Suprapubic skin (tissue), 4 donors: Measurements from ENCODE around the gene ARID4B. TPM values are rescaled to one million over a fixed set of nuclear protein-coding genes. Genes with fewer than 3 reads are reported as not detected.

Experiments used
- DNase-seq, 2 donors: peaks; one replicate each; pipeline ENCODE4 v3.0.0-alpha.2; 2019; ENCODE audit warnings: low spot score in 2 of 2
- H3K27ac ChIP-seq: fragments of 200-600 bp; sonication (generic); one replicate; pipeline ENCODE4 v1.5.1; 2019
- H3K27me3 ChIP-seq: fragments of 200-600 bp; sonication (generic); one replicate; pipeline ENCODE4 v1.5.1; 2019
- H3K36me3 ChIP-seq: fragments of 200-600 bp; sonication (generic); one replicate; pipeline ENCODE4 v1.5.1; 2019
- H3K4me1 ChIP-seq: fragments of 200-600 bp; sonication (generic); one replicate; pipeline ENCODE4 v1.5.1; 2019
- H3K4me3 ChIP-seq: fragments of 200-600 bp; sonication (generic); one replicate; pipeline ENCODE4 v1.5.1; 2019; ENCODE audit warnings: mild to moderate bottlenecking
- H3K9me3 ChIP-seq: fragments of 200-600 bp; sonication (generic); one replicate; pipeline ENCODE4 v1.5.1; 2019
- CTCF ChIP-seq, 2 donors: fragments of 200-600 bp in 1 of 2; fragments of 450-650 bp in 1 of 2; sonication (generic) in 1 of 2; IDR thresholded peaks; one replicate each; pipeline ENCODE4 v1.5.1; 2016 to 2019; ENCODE audit warnings: antibody characterized with exemption in 2 of 2, mild to moderate bottlenecking in 1 of 2, moderate library complexity in 1 of 2
- EP300 ChIP-seq: sonication (generic); formaldehyde crosslinking; IDR thresholded peaks from one replicate; pipeline ENCODE4 v1.6.1; 2017; ENCODE audit warnings: antibody characterized with exemption
- POLR2A ChIP-seq, 2 donors: fragments of 450-650 bp; IDR thresholded peaks; one replicate each; pipeline ENCODE4 v1.6.1; 2017; ENCODE audit warnings: antibody characterized with exemption in 2 of 2, mild to moderate bottlenecking in 2 of 2, moderate library complexity in 2 of 2
- POLR2AphosphoS5 ChIP-seq, 3 donors: sonication (generic); formaldehyde crosslinking; IDR thresholded peaks; one replicate each; pipeline ENCODE4 v1.6.1; 2017; ENCODE audit warnings: antibody characterized with exemption in 3 of 3
- WGBS: methylation state at CpG from one replicate; pipeline ENCODE4 v1.1.5; 2018; 5-methylcytosine and 5-hydroxymethylcytosine counted together
- total RNA-seq, 4 donors: library from RNA; depleted of rRNA; stranded (reverse); fragments of >200 nt; gene quantifications; one replicate each; pipeline ENCODE4 v1.1.0, GENCODE V29; 2016

The ARID4B gene
- total RNA-seq, 4 donors from 2014 or later = 21.4 to 62.7 (median 31.8) TPM

GRCh38 chr1:235130766-235131270 lies 197.2 kb downstream of the ARID4B start:
- Histone ChIP-seq H3K4me3 (no peak overlapping the region), H3K36me3 (peaks cover 35% of the 10 kb centered on the region), H3K27me3 (no peaks in the 10 kb centered on the region), H3K27ac (no peak overlapping the region), H3K9me3 (no peaks in the 10 kb centered on the region), H3K4me1 (peaks cover 21% of the 10 kb centered on the region)
- no peak for TF ChIP-seq CTCF (IDR thresholded peaks at IDR 0.05)
- TF ChIP-seq POLR2A (IDR thresholded peaks at IDR 0.05) = no peak
- no peak for TF ChIP-seq EP300
- no peak for TF ChIP-seq POLR2AphosphoS5 (IDR thresholded peaks at IDR 0.05)
- DNase-seq = no peak
- 84% methylated on average over 7 of the region's 7 CpGs for WGBS

DNA sequence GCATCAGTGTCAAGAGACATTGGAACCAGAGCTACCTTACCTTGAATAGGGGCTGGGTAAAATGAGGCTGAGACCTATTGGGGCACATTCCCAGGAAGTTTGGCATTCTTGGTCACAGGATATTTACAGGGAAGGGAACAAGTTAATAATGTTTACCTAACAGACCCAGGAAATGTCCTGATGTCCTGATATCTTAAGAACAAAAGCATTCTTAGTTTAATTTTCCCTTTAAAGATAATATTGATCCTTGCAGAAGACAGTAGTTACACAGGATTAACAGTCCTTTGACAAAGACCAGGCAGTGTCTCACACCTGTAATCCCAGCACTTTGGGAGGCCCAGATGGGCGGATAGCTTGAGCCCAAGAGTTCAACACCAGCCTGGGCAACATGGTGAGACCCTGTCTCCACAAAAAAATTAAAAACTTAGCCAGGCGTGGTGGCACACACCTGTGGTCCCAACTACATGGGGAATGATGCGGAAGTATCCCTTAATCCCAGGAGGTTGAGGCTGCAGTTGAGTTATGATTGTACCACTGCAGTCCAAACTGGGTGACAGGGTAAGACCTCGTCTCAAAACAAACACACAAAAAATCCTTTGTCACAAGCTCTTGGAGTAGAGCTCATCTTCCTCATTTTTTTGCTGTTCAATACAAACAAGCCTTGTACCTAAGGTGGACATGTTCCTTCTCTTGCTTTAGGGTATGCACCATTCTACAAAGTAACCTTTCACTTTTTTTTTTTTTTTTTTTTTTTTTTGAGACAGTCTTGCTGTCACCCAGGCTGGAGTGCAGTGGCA lies 198.0 kb downstream of the ARID4B start:
- Histone ChIP-seq H3K36me3 (peaks cover 27% of the 10 kb centered on the region), H3K27ac (no peak overlapping the region), H3K4me3 (no peak overlapping the region), H3K4me1 (peaks cover 24% of the 10 kb centered on the region), H3K27me3 (no peaks in the 10 kb centered on the region), H3K9me3 (no peaks in the 10 kb centered on the region)
- WGBS = 91% methylated on average over 4 of the region's 4 CpGs
- DNase-seq = no peak
- TF ChIP-seq POLR2AphosphoS5 (IDR thresholded peaks at IDR 0.05) (no peak), CTCF (IDR thresholded peaks at IDR 0.05) (no peak), EP300 (no peak), POLR2A (IDR thresholded peaks at IDR 0.05) (no peak)

DNA sequence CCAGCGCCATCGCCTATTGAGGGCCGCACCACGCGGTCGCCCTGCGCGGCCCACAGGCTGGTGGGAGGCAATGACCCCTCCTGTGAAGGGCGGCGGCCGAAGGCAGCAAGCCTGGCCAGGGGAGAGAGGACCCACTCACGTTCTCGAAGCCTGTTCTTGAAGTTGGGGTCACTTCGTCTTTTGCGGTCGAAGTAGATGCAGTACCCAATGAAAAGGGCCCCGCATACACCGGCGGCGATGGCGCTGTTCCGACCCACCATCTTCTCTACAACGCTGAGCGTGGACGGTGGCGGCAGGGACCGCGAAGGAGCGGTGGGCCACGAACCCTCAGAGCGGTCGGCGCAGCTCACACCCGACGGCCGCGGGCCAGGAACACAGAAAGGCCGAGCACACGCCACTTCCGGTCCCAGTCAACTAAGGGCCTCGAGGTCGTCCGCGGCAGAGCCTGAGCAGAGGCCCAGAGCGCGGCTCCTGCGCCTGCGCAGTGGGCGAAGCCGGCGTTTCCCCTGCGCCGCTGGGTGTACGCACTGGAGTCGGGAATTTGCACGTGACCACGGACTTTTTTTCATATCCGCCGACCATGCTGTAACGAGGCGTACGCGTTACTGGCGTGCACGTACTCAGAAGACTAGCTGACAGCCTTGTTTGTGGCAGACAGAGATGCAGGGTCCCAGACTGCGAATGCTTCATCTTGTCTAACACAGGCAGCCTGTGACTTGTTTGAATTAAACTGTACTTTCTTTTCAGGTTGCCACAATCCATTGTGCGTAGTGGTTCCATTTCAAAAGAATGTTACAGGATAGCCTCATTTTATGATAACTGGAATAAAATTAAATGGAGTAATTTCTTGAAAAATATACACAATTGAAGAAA lies 199.3 kb downstream of the ARID4B start, which contains the start of gene TOMM20:
Gene TOMM20 (minus strand): TSS at position 382 of the 873 bp plus-strand sequence. CDS start 122 bp downstream, at position 260.
- Histone ChIP-seq H3K9me3 (no peaks in the 10 kb centered on the region), H3K4me1 (peaks cover 35% of the 10 kb centered on the region), H3K4me3 (peak within 1 kb of the TSS; percentile 80), H3K36me3 (peaks cover 17% of the 10 kb centered on the region), H3K27ac (peak within 1 kb of the TSS; percentile 87), H3K27me3 (no peaks in the 10 kb centered on the region)
- 1% methylated on average over 52 of the region's 67 CpGs for WGBS
- TF ChIP-seq EP300 (no peak), POLR2A (IDR thresholded peaks at IDR 0.05) (peak; percentile 32 to 84), POLR2AphosphoS5 (IDR thresholded peaks at IDR 0.05) (peak; percentile 50 to 70 (median 61))
- peak; percentile 97 for DNase-seq

DNA sequence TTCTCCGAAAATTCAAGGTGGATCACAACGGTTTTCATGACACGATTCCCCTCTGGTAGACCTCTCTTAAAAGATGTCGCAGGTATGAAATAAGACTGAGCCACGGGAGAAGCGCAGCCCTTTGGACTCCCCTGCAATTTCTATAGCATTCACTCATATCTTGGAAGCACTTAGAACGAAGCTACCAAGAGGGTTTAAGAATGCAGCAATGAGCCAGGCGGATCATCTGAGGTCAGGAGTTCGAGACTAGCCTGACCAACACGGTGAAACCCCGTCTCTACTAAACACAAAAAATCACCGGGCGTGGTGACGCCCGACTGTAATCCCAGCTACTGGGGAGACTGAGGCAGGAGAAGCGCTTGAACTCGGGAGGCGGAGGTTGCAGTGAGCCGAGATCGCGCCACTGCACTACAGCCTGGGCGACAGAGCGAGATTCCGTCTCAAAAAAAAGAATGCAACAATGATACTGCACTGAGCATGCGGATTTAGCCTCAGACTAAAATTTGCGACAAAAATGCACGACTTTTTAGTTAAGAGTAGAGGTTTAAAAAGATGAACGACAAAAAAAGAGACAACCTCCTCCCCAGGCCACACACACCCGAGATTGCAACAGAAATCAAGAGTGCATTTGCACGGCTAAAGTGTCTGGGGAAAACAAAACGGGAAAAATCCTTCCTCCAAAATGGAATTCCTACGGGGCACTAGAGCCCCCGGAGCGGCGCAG lies 200.1 kb downstream of the ARID4B start:
- Histone ChIP-seq H3K4me1 (peaks cover 41% of the 10 kb centered on the region), H3K36me3 (peaks cover 11% of the 10 kb centered on the region), H3K4me3 (peak overlapping the region; percentile 80), H3K27me3 (no peaks in the 10 kb centered on the region), H3K27ac (peak overlapping the region; percentile 87), H3K9me3 (no peaks in the 10 kb centered on the region)
- WGBS = 1% methylated on average over 35 of the region's 35 CpGs
- no peak for TF ChIP-seq CTCF (IDR thresholded peaks at IDR 0.05)
- TF ChIP-seq EP300 = no peak
- TF ChIP-seq POLR2A (IDR thresholded peaks at IDR 0.05) = no peak
- no peak for TF ChIP-seq POLR2AphosphoS5 (IDR thresholded peaks at IDR 0.05)
- no peak for DNase-seq

DNA sequence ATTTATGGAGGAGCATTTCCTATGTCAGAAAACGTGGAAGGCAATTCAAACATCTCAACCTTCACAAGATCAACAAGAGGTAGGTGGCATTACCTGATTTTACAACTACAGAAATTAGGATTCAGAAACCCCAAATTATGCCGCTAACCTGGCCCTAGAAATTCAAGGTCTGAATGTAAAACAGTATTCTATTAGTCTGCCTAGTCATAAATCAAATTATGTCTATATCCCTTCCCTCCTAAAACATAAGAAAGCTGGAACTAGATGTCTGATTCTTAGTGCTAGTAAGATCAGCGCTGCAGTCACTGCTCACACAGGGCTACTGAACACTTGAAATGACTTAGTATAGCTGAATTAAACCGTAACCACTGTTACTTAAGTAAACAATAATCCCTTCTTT lies 200.8 kb downstream of the ARID4B start:
- WGBS = 27% methylated on average over 4 of the region's 4 CpGs

More for the DNA sequence above, 200.8 kb downstream of the ARID4B start:
- Histone ChIP-seq H3K4me3 (peak overlapping the region; percentile 80), H3K27me3 (no peaks in the 10 kb centered on the region), H3K9me3 (no peaks in the 10 kb centered on the region), H3K4me1 (peaks cover 41% of the 10 kb centered on the region), H3K36me3 (peaks cover 7% of the 10 kb centered on the region), H3K27ac (no peak overlapping the region)
- no peak for DNase-seq
- no peak for TF ChIP-seq CTCF (IDR thresholded peaks at IDR 0.05)
